T-helper 2 cell treated with Interferon-gamma antibody and Interleukin-4, amounts not matched to agents 5 μg/mL and 100 μg/mL, for 36 hours (primary cell): Measurements from ENCODE around the gene TOMM40L.
"Not testable (repeated sequence)": the region's sequence is repeated elsewhere in the genome, so short reads cannot be mapped to it uniquely, and the experiment has no call there.

ENCODE experiments used
- DNase-seq: peaks from one replicate; pipeline ENCODE4 v3.0.0; 2021; ENCODE audit warnings: low spot score
- H3K27ac Mint-ChIP-seq: one replicate; pipeline ENCODE4 v1.8.0; 2021; ENCODE audit warnings: mild to moderate bottlenecking, mixed read lengths
- H3K27me3 Mint-ChIP-seq: one replicate; pipeline ENCODE4 v1.8.0; 2021; ENCODE audit warnings: low read depth, mixed read lengths
- H3K36me3 Mint-ChIP-seq: one replicate; pipeline ENCODE4 v1.8.0; 2021; ENCODE audit warnings: low read depth, mixed read lengths
- H3K4me1 Mint-ChIP-seq: one replicate; pipeline ENCODE4 v1.8.0; 2021; ENCODE audit warnings: low read depth, mixed read lengths
- H3K4me3 Mint-ChIP-seq: one replicate; pipeline ENCODE4 v1.8.0; 2022; ENCODE audit warnings: mild to moderate bottlenecking, moderate library complexity, mixed read lengths
- H3K9me3 Mint-ChIP-seq: one replicate; pipeline ENCODE4 v1.8.0; 2021; ENCODE audit warnings: mixed read lengths

Gene TOMM40L

DNA sequence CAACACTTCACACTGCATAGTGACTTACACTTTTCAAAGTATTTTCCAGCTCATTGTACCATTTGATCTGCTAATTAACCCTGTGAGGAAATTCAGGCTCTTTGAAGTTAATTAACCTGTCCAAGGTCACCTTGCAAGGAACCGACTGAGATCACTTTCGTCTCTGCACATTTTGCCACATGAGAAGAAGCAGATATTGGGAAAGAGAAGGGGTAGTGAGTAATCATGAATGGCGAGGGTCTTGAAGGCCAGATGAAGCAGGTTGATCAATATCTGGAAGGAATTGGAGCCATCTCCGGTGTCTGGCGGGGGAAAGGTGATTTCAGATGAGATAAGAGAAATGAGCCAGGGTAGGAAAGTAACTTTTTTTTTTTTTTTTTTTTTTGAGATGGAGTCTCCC, 5.9 kb upstream of the TOMM40L start:
- H3K4me3 Mint-ChIP-seq = no peak overlapping the region
- no peak overlapping the region for H3K27ac Mint-ChIP-seq
- H3K9me3 Mint-ChIP-seq = no peaks in the 10 kb centered on the region
- no peak for DNase-seq
- peaks cover 26% of the 10 kb centered on the region for H3K4me1 Mint-ChIP-seq
- H3K27me3 Mint-ChIP-seq = no peaks in the 10 kb centered on the region
- H3K36me3 Mint-ChIP-seq = peaks cover 3% of the 10 kb centered on the region

DNA sequence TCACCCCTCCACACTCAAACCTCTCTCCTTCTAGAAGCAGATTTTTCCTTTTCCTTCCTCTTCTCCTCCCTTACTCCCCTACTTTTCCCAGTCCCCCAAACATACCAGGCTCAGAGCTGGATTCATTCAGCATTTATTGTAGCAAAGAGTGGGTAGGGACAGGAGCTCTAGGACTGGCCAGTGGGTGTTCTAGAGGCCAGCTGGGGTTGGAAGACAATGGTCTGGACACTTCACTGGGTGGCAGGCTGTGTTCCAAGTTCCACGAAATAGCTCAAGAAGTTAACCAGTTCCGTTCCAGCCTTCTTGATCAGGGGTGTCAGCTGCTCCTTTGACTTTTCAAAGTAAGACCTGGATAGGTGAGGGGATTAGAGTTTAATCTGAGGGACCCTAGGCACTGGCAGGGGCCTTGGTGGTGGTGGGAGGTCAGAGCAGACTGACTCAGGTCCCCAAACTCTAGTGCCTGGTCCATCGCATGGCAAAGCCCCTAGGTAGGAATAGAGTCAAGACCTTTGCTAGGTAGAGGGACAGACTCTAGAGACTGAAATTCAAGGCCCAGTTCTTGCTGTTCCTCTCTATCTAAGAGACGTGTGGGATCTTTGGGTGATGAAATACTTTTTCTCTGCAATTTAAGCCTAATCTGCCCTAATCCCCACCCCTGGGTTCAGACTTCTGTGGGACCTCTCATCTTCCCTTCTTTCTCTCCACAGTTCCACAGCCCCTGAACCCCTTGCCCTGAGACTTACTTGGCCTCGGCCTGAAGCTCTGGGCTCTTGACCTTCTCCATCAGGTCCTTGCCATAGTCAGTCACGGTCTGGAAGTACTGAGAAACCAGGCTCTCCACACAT, 3.5 kb upstream of the TOMM40L start:
- DNase-seq = no peak
- Mint-ChIP-seq H3K27ac (no peak overlapping the region), H3K27me3 (no peaks in the 10 kb centered on the region), H3K4me1 (peaks cover 29% of the 10 kb centered on the region), H3K4me3 (no peak overlapping the region), H3K36me3 (peaks cover 1% of the 10 kb centered on the region), H3K9me3 (no peaks in the 10 kb centered on the region)

DNA sequence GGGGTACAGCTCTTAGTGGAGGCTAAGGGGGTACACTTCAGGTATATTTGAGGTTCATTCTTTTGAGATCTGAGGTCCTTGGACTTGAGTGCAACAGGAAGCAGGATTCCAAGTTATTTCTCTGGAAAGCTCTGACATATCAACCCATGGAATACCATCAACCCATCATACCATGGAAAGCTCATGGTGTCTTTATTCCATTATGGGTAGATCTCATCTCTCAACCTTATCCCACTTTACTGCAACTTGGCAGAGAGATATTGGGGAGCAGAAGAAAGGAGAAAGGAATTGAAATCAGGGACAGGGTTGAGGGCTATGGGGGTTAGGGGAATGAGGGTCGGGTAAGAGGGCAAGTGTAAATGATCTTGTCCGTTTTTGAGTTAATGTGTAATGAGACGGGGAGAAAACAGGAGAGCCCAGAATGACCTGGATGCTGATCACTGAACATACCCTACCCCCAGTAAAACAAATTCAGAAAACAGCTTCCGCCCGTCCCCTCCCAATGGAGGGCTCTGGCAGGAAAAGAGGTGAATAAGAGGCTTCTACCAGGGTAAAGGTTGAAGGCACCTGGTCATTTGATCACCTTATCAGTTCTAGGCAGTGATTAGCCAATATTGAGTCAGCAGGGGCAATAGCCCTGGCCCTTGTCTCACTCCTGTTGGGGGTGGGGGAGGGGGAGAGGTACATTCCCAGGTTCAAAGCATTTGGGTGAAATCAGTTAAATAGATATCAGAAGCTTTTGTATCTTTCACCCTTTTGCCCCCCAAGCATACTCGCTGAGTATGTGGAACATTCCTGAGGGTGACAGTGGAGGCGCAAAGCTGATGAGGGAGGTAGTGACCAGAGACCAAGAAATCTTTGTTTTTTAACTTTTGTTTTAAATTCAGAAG, 1.8 kb upstream of the TOMM40L start:
- H3K4me1 Mint-ChIP-seq = peaks cover 23% of the 10 kb centered on the region
- H3K9me3 Mint-ChIP-seq = no peaks in the 10 kb centered on the region
- H3K4me3 Mint-ChIP-seq = no peak overlapping the region
- DNase-seq = no peak
- no peak overlapping the region for H3K27ac Mint-ChIP-seq
- H3K27me3 Mint-ChIP-seq = no peaks in the 10 kb centered on the region
- H3K36me3 Mint-ChIP-seq = peaks cover 15% of the 10 kb centered on the region

DNA sequence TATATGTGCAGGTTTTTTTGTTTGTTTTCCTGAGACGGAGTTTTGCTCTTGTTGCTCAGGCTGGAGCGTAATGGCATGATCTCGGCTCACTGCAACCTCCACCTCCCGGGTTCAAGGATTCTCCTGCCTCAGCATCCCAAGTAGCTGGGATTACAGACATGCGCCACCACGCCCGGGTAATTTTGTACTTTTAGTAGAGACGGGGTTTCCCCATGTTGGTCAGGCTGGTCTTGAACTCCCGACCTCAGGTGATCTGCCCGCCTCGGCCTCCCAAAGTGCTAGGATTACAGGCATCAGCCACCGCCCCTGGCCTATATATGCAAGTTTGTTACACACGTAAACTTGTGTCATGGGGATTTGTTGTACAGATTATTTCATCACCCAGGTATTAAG, 1.2 kb upstream of the TOMM40L start:
- H3K4me3 Mint-ChIP-seq, H3K27me3 Mint-ChIP-seq, DNase-seq, H3K27ac Mint-ChIP-seq, H3K9me3 Mint-ChIP-seq: not testable (repeated sequence)
- peaks cover 23% of the 10 kb centered on the region for H3K4me1 Mint-ChIP-seq
- peaks cover 19% of the 10 kb centered on the region for H3K36me3 Mint-ChIP-seq

DNA sequence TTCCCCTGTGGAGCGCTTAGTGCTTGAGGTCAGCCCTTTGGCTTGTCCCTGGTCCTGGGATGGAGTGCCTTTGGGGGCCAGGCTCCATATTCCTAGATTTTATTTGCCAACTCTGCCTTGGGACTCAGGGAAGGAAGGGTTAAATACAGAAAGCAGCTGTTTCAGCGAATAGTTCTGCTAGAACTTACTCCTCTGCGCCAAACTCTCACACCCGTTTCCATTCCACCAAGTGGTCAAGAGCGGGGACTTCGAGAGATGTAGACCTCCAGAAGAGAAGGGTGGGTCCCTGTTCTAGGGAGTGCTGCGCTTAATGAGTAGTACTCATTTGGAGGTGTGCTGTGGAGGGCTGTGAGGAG, 704 bp upstream of the TOMM40L start:
- Mint-ChIP-seq H3K36me3 (peaks cover 23% of the 10 kb centered on the region), H3K4me1 (peaks cover 23% of the 10 kb centered on the region), H3K27ac (peak overlapping the region; percentile 99), H3K27me3 (no peaks in the 10 kb centered on the region), H3K9me3 (no peaks in the 10 kb centered on the region), H3K4me3 (peak overlapping the region; percentile 22)
- DNase-seq = no peak

DNA sequence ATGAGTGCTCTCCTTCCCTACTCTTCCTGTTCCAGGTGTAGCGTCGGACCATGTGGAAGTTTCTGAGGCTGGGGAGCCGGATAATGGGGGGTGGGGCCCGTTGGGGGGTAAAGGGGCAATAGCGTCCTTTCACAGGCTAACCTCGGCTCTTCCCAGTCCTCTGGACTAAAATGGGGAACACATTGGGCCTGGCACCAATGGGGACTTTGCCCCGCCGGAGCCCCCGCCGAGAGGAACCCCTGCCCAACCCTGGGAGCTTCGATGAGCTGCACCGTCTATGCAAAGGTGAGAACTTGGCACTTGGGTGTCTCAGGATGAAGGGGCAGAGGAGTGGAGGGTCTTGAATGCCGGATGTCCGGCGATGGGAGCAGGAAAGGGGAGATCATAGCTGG, 456 bp downstream of the TOMM40L start:
- Mint-ChIP-seq H3K27me3 (no peaks in the 10 kb centered on the region), H3K9me3 (no peaks in the 10 kb centered on the region), H3K4me1 (peaks cover 23% of the 10 kb centered on the region), H3K36me3 (peaks cover 26% of the 10 kb centered on the region), H3K27ac (peak overlapping the region; percentile 99), H3K4me3 (peak overlapping the region; percentile 99)
- no peak for DNase-seq

DNA sequence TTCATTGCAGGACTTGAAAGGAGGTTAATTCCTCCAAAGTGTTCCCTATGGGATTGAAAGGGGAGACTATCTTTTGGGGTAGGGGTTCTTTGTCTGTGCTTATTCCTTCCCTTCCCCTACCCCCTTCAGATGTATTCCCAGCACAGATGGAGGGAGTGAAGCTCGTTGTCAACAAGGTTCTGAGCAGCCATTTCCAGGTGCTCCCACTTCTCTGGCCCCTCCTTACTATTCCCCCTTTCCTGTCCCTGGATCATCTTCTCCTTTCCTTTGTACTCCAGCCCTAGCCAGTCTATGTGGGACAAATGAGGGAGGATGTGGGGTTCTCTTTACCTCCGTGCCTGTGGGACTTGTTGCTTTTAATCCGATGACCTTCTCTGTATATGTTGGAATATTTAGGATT, 899 bp downstream of the TOMM40L start:
- Mint-ChIP-seq H3K9me3 (no peaks in the 10 kb centered on the region), H3K4me3 (peak overlapping the region; percentile 99), H3K27ac (peak overlapping the region; percentile 99), H3K4me1 (peaks cover 23% of the 10 kb centered on the region), H3K36me3 (peaks cover 26% of the 10 kb centered on the region), H3K27me3 (no peaks in the 10 kb centered on the region)
- no peak for DNase-seq

DNA sequence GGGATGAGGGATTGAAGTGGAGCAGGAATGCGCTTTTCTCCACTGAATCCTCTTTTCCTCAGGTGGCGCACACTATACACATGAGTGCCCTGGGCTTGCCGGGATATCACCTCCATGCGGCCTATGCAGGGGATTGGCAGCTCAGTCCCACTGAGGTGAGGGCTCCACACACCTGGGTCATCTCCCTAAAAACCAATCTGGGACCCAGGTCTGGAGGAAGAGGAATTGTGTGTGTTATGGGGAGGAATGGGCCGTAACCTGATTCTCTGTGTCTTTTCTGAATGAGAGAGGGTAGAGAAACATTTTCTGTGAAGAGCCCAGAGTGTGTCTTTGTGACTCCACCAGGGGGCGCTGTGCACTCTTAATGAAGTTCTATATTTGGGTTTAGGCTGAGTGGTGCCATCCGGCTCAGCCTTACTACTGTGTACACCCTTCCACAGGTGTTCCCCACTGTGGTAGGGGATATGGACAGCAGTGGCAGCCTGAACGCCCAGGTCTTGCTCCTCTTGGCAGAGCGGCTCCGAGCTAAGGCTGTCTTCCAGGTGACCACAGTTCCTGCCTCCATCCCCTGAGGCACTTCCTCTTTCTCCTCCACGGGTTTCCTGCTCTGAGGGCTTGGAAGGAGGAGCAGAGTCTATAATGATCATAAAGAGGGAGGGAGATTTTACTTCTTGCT, 1.5 kb downstream of the TOMM40L start:
- Mint-ChIP-seq H3K4me1 (peaks cover 23% of the 10 kb centered on the region), H3K27ac (peak overlapping the region; percentile 99), H3K36me3 (peaks cover 26% of the 10 kb centered on the region), H3K27me3 (no peaks in the 10 kb centered on the region), H3K4me3 (peak overlapping the region; percentile 99), H3K9me3 (no peaks in the 10 kb centered on the region)
- DNase-seq = peak; percentile 76

DNA sequence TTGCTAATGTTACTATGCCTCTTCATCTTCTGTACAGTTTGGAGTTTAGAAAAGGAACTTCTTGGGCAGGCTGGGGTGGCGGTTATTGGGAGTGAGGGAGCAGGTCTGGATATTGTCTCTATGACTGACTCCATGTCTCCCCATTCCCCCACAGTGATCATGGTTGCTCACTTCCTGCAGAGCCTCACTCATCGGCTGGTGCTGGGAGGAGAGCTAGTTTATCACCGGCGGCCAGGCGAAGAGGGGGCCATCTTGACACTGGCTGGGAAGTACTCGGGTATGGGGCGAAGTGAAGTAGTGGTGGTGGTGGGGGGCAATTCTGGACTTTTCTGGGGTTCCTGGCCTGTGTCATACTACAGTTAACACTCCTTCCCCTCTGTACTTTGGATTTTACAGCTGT, 2.2 kb downstream of the TOMM40L start:
- Mint-ChIP-seq H3K4me1 (peaks cover 23% of the 10 kb centered on the region), H3K4me3 (peak overlapping the region; percentile 99), H3K27ac (peak overlapping the region; percentile 39), H3K36me3 (peaks cover 26% of the 10 kb centered on the region), H3K27me3 (no peaks in the 10 kb centered on the region), H3K9me3 (no peaks in the 10 kb centered on the region)
- no peak for DNase-seq

DNA sequence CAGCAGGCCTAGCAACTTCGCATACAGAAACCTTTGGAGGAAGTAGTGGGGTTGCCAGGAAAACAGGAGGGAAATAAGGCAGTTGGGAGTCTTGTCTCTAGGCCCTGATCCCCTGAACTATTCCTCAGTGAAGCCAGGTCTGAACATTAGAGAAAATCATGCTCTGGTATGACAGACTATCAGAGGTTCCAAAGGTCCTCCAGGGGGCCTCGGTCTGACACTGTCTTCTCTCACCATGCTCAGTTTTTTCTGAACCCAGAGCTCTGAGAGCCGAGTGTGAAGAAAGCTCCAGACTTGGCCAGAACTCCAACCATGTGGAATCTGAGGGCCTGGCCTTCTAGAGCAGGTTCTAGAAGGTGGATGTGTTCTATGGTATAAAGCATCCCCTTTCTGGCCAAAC, 4.0 kb downstream of the TOMM40L start:
- Mint-ChIP-seq H3K4me1 (peaks cover 23% of the 10 kb centered on the region), H3K27me3 (no peaks in the 10 kb centered on the region), H3K9me3 (no peaks in the 10 kb centered on the region), H3K36me3 (peaks cover 26% of the 10 kb centered on the region), H3K27ac (no peak overlapping the region), H3K4me3 (no peak overlapping the region)
- DNase-seq = no peak

DNA sequence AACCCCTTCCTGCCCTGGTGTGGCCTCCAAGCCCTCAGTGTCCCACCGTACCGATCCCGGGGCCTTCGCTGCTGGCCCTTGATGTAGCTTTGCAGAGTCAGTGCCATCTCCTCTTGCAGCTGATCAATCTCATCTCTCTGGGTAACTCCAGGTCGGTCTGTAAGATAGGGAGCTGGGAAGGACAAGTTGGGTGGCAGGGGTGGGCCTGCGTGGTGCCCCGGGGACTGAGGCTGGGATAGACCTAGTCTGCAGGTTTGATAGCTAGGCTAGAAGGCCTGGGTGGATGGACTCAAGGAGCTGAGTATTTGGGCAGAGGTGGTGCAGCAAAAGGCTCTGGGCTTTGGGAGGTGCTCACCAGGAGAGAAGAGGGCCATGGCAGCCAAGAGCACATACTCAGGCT, 4.9 kb downstream of the TOMM40L start:
- DNase-seq = no peak
- Mint-ChIP-seq H3K4me3 (no peak overlapping the region), H3K36me3 (peaks cover 26% of the 10 kb centered on the region), H3K27me3 (no peaks in the 10 kb centered on the region), H3K27ac (no peak overlapping the region), H3K9me3 (no peaks in the 10 kb centered on the region), H3K4me1 (peaks cover 18% of the 10 kb centered on the region)

DNA sequence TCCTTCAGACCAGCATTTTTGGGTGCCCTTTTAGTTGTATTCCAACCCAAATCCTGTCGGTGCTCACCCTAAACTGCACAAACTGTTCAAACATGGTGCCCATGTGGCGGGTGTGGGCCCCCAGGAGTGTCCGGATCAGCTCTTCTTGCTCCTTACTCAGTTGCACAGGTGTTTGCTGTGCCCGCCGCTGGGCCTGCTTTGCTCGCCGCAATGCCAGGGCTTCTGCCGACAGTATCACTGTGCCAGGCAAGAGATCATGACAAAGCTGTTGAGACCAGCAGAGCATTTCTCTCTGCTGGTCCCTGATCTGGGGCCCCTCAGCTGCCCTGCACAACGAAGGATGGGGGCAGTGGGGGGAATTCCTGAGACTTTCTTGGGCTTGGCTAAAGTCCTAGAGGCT, 7.2 kb downstream of the TOMM40L start:
- H3K9me3 Mint-ChIP-seq = no peaks in the 10 kb centered on the region

DNA sequence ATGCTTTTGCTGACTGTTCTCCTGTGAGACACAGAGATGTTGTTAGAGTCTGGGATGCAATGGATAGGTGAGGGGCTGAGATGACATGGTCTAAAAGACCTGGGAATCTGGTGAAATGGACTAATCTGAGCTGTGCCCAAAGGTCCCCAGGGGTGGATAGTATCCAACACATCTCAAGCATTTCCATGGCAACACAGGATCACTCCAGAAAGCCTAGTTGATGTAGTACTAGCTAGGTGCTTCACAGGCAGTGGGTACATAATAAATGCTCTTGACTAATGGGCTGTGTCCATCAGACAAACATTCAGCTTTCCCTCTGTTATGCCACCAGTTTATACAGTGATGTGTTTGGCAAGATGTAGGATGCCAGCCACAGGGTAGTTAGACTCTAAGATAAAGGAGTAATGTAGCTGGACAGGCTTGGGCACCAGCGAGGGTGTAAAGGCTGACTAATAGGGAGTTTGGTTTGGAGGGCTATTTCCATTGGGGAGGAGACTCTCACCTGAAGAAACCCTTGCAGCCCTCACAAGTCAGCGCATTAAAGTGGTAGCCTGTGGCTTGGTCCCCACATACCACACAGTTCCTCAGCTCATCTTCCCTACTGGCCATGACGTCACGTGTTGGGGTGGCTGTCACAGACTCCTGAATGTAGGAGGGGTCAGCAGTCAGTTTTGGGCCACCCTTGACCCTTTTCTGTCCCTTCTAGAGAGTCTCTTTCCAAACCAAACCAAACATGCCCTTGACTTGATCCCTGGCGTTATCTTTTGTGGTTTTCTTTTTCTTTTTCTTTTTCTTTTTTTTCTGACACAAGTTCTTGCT, 10.3 kb downstream of the TOMM40L start:
- Mint-ChIP-seq H3K9me3 (no peaks in the 10 kb centered on the region), H3K27ac (no peak overlapping the region), H3K4me3 (no peak overlapping the region), H3K36me3 (no peaks in the 10 kb centered on the region), H3K4me1 (no peaks in the 10 kb centered on the region), H3K27me3 (peaks cover 7% of the 10 kb centered on the region)
- DNase-seq = no peak

More for the DNA sequence above, 7.2 kb downstream of the TOMM40L start:
- Mint-ChIP-seq H3K4me1 (no peaks in the 10 kb centered on the region), H3K36me3 (peaks cover 19% of the 10 kb centered on the region), H3K27ac (no peak overlapping the region), H3K27me3 (no peaks in the 10 kb centered on the region), H3K4me3 (no peak overlapping the region)
- DNase-seq = no peak
